ENCODE results near the gene NXPH3. TPM values are rescaled to one million over a fixed set of nuclear protein-coding genes. Genes with fewer than 3 reads are reported as not detected.

NXPH3 gene
- total and polyA plus RNA-seq, 2 experiments from 2014 or later, result 2.1 to 9.0 TPM

- H3K4me1 ChIP-seq (ENCODE audit: low read depth), result no peaks in the 10 kb centered on the region
- no peak for TF ChIP-seq CTCF (IDR thresholded peaks at IDR 0.05; ENCODE audit: low read depth, low read length)
- no peaks in the 10 kb centered on the region for H3K9me3 ChIP-seq (ENCODE audit: low read depth)
- peak overlapping the region; percentile 68 for H3K27ac ChIP-seq
- peaks cover 36% of the 10 kb centered on the region for H3K36me3 ChIP-seq
- H3K4me3 ChIP-seq, result no peak overlapping the region
- no peak for DNase-seq (ENCODE audit: low read depth in 1 of 2, low spot score in 1 of 2)
- no peaks in the 10 kb centered on the region for H3K27me3 ChIP-seq
Observed at GRCh38 chr17:49621946-49622529, 46.4 kb downstream of the NXPH3 start.

GRCh38 chr17:49624896-49625295 lies 49.2 kb downstream of the NXPH3 start:
- peaks cover 17% of the 10 kb centered on the region for H3K4me1 ChIP-seq (ENCODE audit: low read depth)
- peak in 1 of 2 donors; percentile 49 for DNase-seq (ENCODE audit: low read depth in 1 of 2, low spot score in 1 of 2)
- no peaks in the 10 kb centered on the region for H3K27me3 ChIP-seq
- TF ChIP-seq CTCF (IDR thresholded peaks at IDR 0.05; ENCODE audit: low read depth, low read length), result no peak
- H3K4me3 ChIP-seq, result no peak overlapping the region
- no peak overlapping the region for H3K27ac ChIP-seq
- H3K9me3 ChIP-seq (ENCODE audit: low read depth), result no peaks in the 10 kb centered on the region
- H3K36me3 ChIP-seq, result peaks cover 22% of the 10 kb centered on the region

DNA sequence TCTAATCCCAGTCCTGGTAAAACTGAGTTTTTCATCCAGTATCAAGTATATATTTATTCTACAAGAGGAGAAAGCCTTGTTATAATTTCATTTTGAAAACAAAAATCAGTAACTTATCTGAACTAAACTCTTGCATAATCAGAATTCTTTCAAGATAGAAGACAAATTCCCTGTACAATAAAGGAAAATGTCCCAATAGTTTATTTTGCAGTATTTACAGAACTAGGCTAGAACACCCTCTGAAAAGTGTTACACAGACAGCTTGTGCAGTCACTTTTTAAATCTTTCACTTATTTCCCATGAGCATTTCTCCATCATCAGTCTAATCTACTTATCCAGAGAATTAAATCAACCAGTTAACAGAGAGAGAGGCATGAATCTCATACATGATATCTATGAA lies 53.8 kb downstream of the NXPH3 start:
- Histone ChIP-seq H3K27me3 (no peaks in the 10 kb centered on the region), H3K36me3 (no peaks in the 10 kb centered on the region)
- TF ChIP-seq CTCF (IDR thresholded peaks at IDR 0.05; ENCODE audit: low read depth, low read length), result no peak

GRCh38 chr17:49630113-49630900 lies 54.6 kb downstream of the NXPH3 start:
- peaks cover 50% of the 10 kb centered on the region for H3K4me1 ChIP-seq (ENCODE audit: low read depth)
- no peak for TF ChIP-seq CTCF (IDR thresholded peaks at IDR 0.05; ENCODE audit: low read depth, low read length)
- no peaks in the 10 kb centered on the region for H3K27me3 ChIP-seq
- no peak for DNase-seq (ENCODE audit: low read depth in 1 of 2, low spot score in 1 of 2)
- H3K9me3 ChIP-seq (ENCODE audit: low read depth), result no peaks in the 10 kb centered on the region
- no peak overlapping the region for H3K27ac ChIP-seq
- no peak overlapping the region for H3K4me3 ChIP-seq
- no peaks in the 10 kb centered on the region for H3K36me3 ChIP-seq

More for the DNA sequence above, 53.8 kb downstream of the NXPH3 start:
- peaks cover 47% of the 10 kb centered on the region for H3K4me1 ChIP-seq (ENCODE audit: low read depth)
- no peak overlapping the region for H3K4me3 ChIP-seq
- H3K9me3 ChIP-seq (ENCODE audit: low read depth), result no peaks in the 10 kb centered on the region
- peak in 1 of 2 donors; percentile 31 for DNase-seq (ENCODE audit: low read depth in 1 of 2, low spot score in 1 of 2)
- no peak overlapping the region for H3K27ac ChIP-seq

DNA sequence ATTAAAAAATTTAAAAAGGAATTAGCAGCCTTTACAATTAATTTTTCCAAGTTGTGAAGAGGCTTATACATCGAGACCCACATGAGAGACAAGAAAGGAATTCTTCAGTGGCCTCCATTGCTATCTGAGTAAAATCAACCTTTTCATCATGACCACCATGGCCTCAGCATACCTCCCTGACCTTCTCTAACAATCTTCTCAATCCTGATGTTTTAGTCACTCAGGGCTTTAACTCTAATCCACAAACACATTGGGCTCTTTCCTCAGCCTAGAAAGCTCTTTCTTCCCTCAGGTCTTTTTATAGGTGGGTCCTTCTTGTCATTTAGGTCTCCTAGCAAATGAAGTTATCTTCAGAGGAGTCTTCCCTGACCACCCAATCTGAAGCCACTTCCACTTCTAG lies 55.8 kb downstream of the NXPH3 start:
- no peaks in the 10 kb centered on the region for H3K27me3 ChIP-seq
- H3K4me1 ChIP-seq (ENCODE audit: low read depth), result peaks cover 50% of the 10 kb centered on the region
- H3K4me3 ChIP-seq, result no peak overlapping the region
- no peak for DNase-seq (ENCODE audit: low read depth in 1 of 2, low spot score in 1 of 2)
- no peak overlapping the region for H3K27ac ChIP-seq
- H3K9me3 ChIP-seq (ENCODE audit: low read depth), result no peaks in the 10 kb centered on the region
- no peaks in the 10 kb centered on the region for H3K36me3 ChIP-seq
- TF ChIP-seq CTCF (IDR thresholded peaks at IDR 0.05; ENCODE audit: low read depth, low read length), result no peak

Other genes starting within 250 kb of the NXPH3 start
- 30.0 and 48.5 TPM in 2 replicates for gene ZNF652, start 213.6 kb upstream of the NXPH3 start, total RNA-seq
- 27.4 and 42.6 TPM in 2 replicates for gene ZNF652, start 213.6 kb upstream of the NXPH3 start, polyA plus RNA-seq
- gene PHB1, start 161.0 kb upstream of the NXPH3 start, total RNA-seq, result 134 and 215 TPM in 2 replicates
- 252 and 337 TPM in 2 replicates for gene PHB1, start 161.0 kb upstream of the NXPH3 start, polyA plus RNA-seq
- 16.5 and 31.3 TPM in 2 replicates for gene NGFR, start 80.6 kb upstream of the NXPH3 start, total RNA-seq
- gene NGFR, start 80.6 kb upstream of the NXPH3 start, polyA plus RNA-seq, result 12.2 and 27.0 TPM in 2 replicates
- gene SPOP, start 102.2 kb downstream of the NXPH3 start, total RNA-seq, result 46.0 and 54.4 TPM in 2 replicates
- gene SPOP, start 102.2 kb downstream of the NXPH3 start, polyA plus RNA-seq, result 92.2 and 111 TPM in 2 replicates
- gene SLC35B1, start 132.1 kb downstream of the NXPH3 start, total RNA-seq, result 73.3 and 139 TPM in 2 replicates
- gene SLC35B1, start 132.1 kb downstream of the NXPH3 start, polyA plus RNA-seq, result 77.0 and 143 TPM in 2 replicates
- 19.2 and 30.9 TPM in 2 replicates for gene FAM117A, start 188.3 kb downstream of the NXPH3 start, total RNA-seq
- 21.8 and 25.5 TPM in 2 replicates for gene FAM117A, start 188.3 kb downstream of the NXPH3 start, polyA plus RNA-seq
- gene KAT7, start 212.8 kb downstream of the NXPH3 start, total RNA-seq, result 31.3 and 33.1 TPM in 2 replicates
- gene KAT7, start 212.8 kb downstream of the NXPH3 start, polyA plus RNA-seq, result 30.0 and 57.4 TPM in 2 replicates